MCF 10A (cell line): ENCODE measurements around the gene RTL10. TPM values are rescaled to one million over a fixed set of nuclear protein-coding genes. Genes with fewer than 3 reads are reported as not detected.
A peak's percentile ranks its signal among the peaks of the same experiment; 100 is the strongest.

Experiments
- BruUV-seq: library from RNA; stranded (reverse); fragments of 400-500 nt; replicated peaks from 2 replicates; lab custom pipeline; 2021; lab: Mats Ljungman, UMichigan
- CTCF ChIA-PET: fragments of 300-600 bp; sonication (Branson Sonifier 250); formaldehyde crosslinking; extraction: SDS; loops from one replicate; lab custom pipeline; 2021; ENCODE audit warnings: antibody characterized with exemption, inconsistent platforms; lab: Yijun Ruan, JAX
- POLR2A ChIA-PET: fragments of 300-600, 350-650 bp; sonication (Branson Sonifier 250); formaldehyde crosslinking; extraction: SDS; loops from one replicate; lab custom pipeline; 2020; ENCODE audit warnings: antibody characterized with exemption, inconsistent platforms; lab: Yijun Ruan, JAX
- DNase-seq: peaks from one replicate; pipeline ENCODE4 v3.0.0-alpha.2; 2018; ENCODE audit not compliant: unreplicated experiment
- H3K27ac Mint-ChIP-seq: one replicate; pipeline ENCODE4 v1.8.0; 2022; ENCODE audit warnings: mild to moderate bottlenecking, low read depth, mixed read lengths; ENCODE audit not compliant: unreplicated experiment
- H3K27me3 Mint-ChIP-seq: one replicate; pipeline ENCODE4 v1.8.0; 2022; ENCODE audit warnings: mixed read lengths; ENCODE audit not compliant: insufficient read depth, unreplicated experiment
- H3K36me3 Mint-ChIP-seq: one replicate; pipeline ENCODE4 v1.8.0; 2022; ENCODE audit warnings: mild to moderate bottlenecking, moderate library complexity, mixed read lengths; ENCODE audit not compliant: insufficient read depth, unreplicated experiment
- H3K4me1 Mint-ChIP-seq: one replicate; pipeline ENCODE4 v1.8.0; 2022; ENCODE audit warnings: mixed read lengths; ENCODE audit not compliant: insufficient read depth, unreplicated experiment
- H3K4me3 Mint-ChIP-seq: one replicate; pipeline ENCODE4 v1.8.0; 2022; ENCODE audit warnings: mild to moderate bottlenecking, moderate library complexity, mixed read lengths; ENCODE audit not compliant: unreplicated experiment
- H3K9me3 Mint-ChIP-seq: one replicate; pipeline ENCODE4 v1.8.0; 2022; ENCODE audit warnings: mixed read lengths; ENCODE audit not compliant: unreplicated experiment
- CTCF ChIP-seq: fragments of 200-600 bp; IDR thresholded peaks from one replicate; pipeline ENCODE4 v1.8.0; 2022; ENCODE audit warnings: antibody characterized with exemption, mild to moderate bottlenecking; ENCODE audit not compliant: unreplicated experiment
- intact Hi-C: fragments of 100-400 bp; cut with micrococcal nuclease; formaldehyde crosslinking; loops from 2 replicates; pipeline ENCODE4 v1.14.1; 2022
- total RNA-seq: library from RNA; stranded (reverse); gene quantifications from 2 replicates; pipeline ENCODE4 v1.2.3, GENCODE V29; 2022

The RTL10 gene
- total RNA-seq, 1 experiment from 2014 or later, result 20.6 TPM

DNA sequence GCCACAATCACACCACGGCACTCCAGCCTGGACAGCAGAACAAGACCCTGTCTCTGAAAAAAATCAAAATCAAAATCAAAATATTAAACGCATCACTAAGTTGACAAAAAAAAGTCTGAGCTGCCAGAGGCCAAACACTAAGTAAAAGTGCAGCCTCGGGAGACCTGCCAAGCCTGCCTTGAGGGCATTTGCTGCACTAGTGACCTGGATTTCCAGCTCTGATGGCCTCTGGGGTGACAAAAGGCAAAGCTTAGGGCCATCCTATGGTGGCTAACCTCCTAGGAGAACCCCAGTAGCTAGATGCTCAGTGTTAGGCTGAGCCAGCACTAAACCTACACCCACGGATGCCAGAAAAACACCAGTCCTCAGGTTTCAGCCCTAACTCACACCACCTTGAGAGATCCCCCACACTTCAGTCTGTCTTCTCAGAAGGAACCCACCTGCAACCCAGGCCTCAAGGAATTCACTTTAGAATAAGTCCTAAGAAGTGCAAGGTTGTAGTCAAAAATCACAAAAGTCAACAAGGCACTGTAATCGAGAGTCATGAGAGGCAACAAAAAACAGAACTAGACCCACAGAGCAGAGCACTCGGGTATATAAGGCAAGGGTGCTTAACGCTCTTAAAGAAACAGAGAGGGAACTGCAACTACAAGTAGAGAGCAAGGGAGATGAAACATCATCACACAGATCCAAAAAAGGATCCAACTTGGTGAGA is 28.6 kb downstream of the RTL10 start:
- CTCF ChIA-PET, result interaction anchor here (0.6 to 1.3 kb wide), 3 partner anchors 18 to 84 kb away, joined by 3 to 4 read pairs (median 3); no protein-coding TSS in a partner anchor

GRCh38 chr22:19824926-19825339 is 29.7 kb downstream of the RTL10 start:
- Mint-ChIP-seq H3K4me3 (no peak overlapping the region), H3K4me1 (peaks cover 23% of the 10 kb centered on the region), H3K9me3 (no peaks in the 10 kb centered on the region), H3K27me3 (no peaks in the 10 kb centered on the region), H3K36me3 (peaks cover 5% of the 10 kb centered on the region), H3K27ac (peak overlapping the region; percentile 29)
- CTCF ChIA-PET, result interaction anchor here (0.9 to 1.3 kb wide), 2 partner anchors 7 to 85 kb away, joined by 3 read pairs; no protein-coding TSS in a partner anchor
- no peak for DNase-seq
- BruUV-seq, result no TSS peak
- intact Hi-C loops, result loop anchor here (2.0 kb wide), 1 partner anchor 18 kb away; no protein-coding TSS in a partner anchor
- POLR2A ChIA-PET, result interaction anchor here (0.7 to 4.7 kb wide), 6 partner anchors 18 to 108 kb away, joined by 3 to 24 read pairs (median 6); partner anchors contain the start of genes GNB1L and RTL10
- TF ChIP-seq CTCF, result no peak

More for the DNA sequence above, 28.6 kb downstream of the RTL10 start:
- DNase-seq, result no peak
- H3K27ac Mint-ChIP-seq, result no peak overlapping the region
- no peak overlapping the region for H3K4me3 Mint-ChIP-seq
- no TSS peak for BruUV-seq
- POLR2A ChIA-PET, result interaction anchor here (0.7 to 4.7 kb wide), 3 partner anchors 20 to 29 kb away, joined by 4 to 24 read pairs (median 6); partner anchors contain the start of genes GNB1L and RTL10
- H3K4me1 Mint-ChIP-seq, result peaks cover 23% of the 10 kb centered on the region
- H3K9me3 Mint-ChIP-seq, result no peaks in the 10 kb centered on the region
- no peaks in the 10 kb centered on the region for H3K36me3 Mint-ChIP-seq
- no peaks in the 10 kb centered on the region for H3K27me3 Mint-ChIP-seq
- intact Hi-C loops, result loop anchor here (2.0 kb wide), 1 partner anchor 19 kb away; no protein-coding TSS in a partner anchor
- no peak for TF ChIP-seq CTCF

DNA sequence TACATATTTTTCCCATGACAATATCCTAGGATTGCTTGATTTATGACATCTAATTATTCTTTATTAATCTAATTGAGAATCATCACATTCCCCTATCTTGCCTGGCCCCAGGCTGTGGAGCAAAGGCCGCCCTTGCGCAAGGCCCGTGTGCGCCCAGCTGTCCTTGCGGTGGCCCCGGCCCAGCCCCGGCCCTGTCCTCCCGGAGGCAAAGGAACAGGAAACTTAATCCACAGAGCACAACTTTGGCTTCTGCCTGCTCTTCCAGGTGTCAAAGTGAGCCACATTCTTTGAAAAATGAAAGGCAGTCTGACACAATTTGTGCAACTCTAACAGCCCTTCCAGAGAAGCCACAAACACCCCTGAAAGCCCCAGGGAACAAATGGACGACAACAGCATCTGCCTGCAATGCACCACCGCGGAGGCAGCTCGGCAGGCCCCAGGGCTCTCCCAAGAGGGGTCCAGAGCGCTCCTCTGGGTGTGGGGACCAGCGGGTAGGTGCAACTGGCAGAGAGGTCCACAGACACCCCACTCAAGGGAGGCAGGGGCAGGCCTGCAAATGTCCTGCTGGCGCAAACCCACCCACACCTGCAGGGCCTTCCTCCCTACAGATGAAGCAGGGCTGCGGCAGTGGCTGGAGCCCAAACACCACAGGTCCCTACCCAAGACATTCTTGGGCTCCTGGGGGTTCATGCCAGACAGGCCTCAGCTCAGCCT is 30.3 kb downstream of the RTL10 start:
- no peak for TF ChIP-seq CTCF
- Mint-ChIP-seq H3K27me3 (no peaks in the 10 kb centered on the region), H3K36me3 (peaks cover 6% of the 10 kb centered on the region), H3K9me3 (no peaks in the 10 kb centered on the region), H3K4me3 (no peak overlapping the region), H3K27ac (peak overlapping the region; percentile 29), H3K4me1 (peaks cover 23% of the 10 kb centered on the region)
- no TSS peak for BruUV-seq
- DNase-seq, result peak; percentile 74
- POLR2A ChIA-PET, result interaction anchor here (0.6 to 4.7 kb wide), 8 partner anchors 17 to 109 kb away, joined by 3 to 24 read pairs (median 4); partner anchors contain the start of genes GNB1L and RTL10
- intact Hi-C loops, result loop anchor here (2.0 kb wide), 1 partner anchor 18 kb away; no protein-coding TSS in a partner anchor
- CTCF ChIA-PET, result interaction anchor here (0.7 to 0.9 kb wide), 2 partner anchors 8 to 194 kb away, joined by 3 read pairs; no protein-coding TSS in a partner anchor
